Ureter (tissue), 1 donor: ENCODE measurements around the gene CCDC14. TPM values are rescaled to one million over a fixed set of nuclear protein-coding genes. Genes with fewer than 3 reads are reported as not detected.

ENCODE experiments used
- total RNA-seq: library from RNA; stranded (reverse); gene quantifications from one replicate; pipeline ENCODE4 v1.2.4, GENCODE V29; 2023
- donor health status: DM: yes; HTN: yes; CAD: no.

The CCDC14 gene
- total RNA-seq, 1 donor from 2014 or later: 52.0 TPM

Other genes starting within 250 kb of the CCDC14 start
- gene MYLK, start 76.9 kb downstream of the CCDC14 start, total RNA-seq: 942 TPM
- gene ROPN1, start 30.9 kb upstream of the CCDC14 start, total RNA-seq: not detected
- gene KALRN, start 72.1 kb upstream of the CCDC14 start, total RNA-seq: 54.7 TPM